Middle frontal gyrus (tissue), 1 donor: ENCODE measurements around the gene SATB2.

Experiments
- DNase-seq: peaks from one replicate; pipeline ENCODE4 v3.0.0-alpha.2; 2015; ENCODE audit warnings: low spot score; ENCODE audit errors: extremely low spot score

Gene SATB2

GRCh38 chr2:199405241-199405640 lies 52.5 kb downstream of the SATB2 start:
- no peak for DNase-seq

DNA sequence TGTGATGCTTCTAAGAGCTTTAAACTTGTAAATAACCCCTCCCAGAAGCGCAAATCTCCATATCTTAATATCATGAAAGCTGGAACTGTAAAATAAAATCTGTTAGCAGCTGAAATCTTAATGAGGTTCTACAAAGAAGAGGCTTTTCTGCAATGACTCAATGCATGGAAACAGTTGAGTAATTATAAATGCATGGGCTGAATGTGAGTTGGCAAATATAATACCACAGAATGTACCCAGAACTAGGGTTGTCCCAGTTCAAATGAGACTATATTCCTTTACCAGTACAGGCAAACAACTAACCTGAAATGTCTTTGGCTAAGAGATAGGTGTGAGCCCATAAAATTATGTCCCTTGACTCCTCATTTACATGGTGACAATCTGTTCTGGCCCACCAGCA lies 52.9 kb downstream of the SATB2 start:
- no peak for DNase-seq

DNA sequence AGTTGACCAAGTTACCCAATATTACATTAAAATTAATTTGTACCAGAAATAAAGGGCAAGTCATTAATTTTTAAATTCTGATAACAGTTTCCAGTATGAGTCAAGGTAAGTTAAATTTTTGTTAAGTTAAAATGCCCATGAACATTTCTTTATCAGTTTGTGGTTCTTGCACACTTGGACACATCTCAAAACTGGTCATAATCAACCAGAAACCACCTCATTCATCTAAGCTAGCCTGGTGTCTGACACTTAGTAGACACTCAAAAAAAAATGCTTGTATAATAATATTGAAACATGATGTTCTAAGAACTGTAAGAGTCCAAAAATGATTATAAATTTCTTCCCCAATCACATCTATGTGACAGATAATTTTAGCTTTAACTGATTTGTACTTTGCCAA lies 62.4 kb downstream of the SATB2 start:
- DNase-seq: no peak

DNA sequence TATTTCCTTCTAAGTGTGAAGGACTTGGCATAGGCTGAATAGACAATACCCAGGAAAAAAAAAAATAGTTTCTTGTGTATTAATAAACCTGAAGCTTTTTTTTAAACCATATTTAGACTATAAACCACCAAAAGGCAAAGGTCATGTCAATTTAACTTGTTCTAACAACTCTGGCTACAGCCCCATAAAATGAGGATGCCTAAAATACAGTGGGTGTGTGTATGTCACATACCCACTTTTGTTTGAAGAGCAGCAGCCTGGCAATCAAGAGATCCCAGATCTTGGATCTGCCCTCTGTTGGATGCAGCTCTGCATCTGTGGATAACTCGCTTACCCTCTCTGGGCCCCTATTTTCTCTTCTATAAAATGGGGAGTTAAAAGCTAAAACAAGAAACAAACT lies 65.4 kb downstream of the SATB2 start:
- DNase-seq: no peak

DNA sequence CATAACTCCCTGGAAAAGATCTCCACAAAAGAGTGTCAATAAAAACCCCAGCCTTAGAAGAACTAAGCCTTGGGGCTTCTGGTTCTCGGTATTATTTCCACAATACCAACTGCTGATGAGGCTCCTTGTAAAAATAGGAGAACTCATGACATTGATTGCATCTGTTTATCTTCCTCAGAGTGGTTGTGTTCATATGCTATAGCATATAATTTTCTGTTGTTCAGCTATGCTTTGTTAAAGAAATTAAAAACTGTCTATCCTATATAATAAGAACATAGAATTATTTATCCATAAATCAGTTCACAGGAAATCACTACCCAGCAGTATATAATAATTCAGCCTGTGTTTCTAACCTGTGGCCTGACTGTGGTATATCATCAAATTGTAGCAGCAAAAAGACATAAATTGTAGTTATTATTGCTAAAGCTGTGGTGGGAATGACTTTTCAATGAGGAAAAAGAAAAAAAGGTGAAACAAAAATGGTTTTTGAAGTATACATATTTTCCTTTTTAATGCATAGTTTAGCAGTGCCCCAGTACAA lies 68.9 kb downstream of the SATB2 start:
- no peak for DNase-seq

- DNase-seq: no peak
These were observed 73.7 kb downstream of the SATB2 start for GRCh38 chr2:199384043-199384442.

- no peak for DNase-seq
These were observed 74.7 kb downstream of the SATB2 start for GRCh38 chr2:199383021-199383420.

DNA sequence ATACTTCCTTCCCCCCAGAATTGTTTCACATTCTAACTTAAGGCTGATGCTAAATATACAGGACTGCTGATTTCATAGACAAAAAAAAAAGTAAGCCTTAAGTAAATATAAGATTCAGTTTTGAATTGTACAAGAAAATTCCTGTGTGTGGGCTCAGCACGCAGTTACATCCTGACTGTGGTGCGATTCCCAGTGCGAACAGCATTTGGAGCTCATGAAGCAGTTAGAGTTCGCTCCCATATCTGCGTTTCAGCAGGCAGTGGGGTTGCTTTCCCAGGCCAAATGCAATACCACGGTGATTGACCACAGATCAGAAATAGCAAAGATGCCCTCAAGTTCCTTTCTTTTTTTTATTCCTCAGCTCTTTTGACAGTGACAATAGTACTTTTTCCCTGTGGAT lies 75.6 kb downstream of the SATB2 start:
- no peak for DNase-seq

- no peak for DNase-seq
These were observed 76.2 kb downstream of the SATB2 start for GRCh38 chr2:199381531-199381930.

DNA sequence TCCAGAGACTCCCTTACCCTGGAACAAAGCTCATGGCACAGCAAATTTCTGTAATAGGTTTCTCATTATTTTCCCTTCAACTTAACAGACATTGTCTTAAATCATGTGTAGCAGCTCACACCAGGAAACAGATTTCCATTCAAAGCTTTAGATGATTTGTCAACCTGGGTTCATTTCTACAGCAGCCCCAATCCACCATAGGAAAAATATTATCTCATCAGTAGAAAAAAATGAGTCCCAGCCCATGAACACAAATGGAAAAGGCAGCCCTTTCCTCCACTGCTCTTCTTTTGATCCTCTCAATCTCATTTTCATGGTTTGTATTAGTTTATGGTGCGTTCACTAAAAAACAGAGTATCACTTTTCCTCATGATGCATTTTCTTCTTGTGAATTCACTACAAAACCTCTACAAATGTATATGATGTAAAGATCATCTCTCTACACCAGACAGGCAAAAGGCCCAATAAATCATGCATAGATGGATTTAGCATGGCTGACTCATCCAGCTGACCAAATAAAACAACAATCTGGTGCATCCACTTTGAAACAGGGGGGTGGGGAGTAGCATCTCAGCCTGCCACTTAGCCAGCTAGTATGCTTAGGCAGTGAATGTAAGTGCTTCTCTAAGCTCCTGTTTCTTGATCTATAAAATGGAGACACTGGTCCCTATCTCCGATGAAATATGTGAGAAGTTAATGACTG lies 78.6 kb downstream of the SATB2 start:
- no peak for DNase-seq

GRCh38 chr2:199370150-199370780 lies 87.5 kb downstream of the SATB2 start:
- DNase-seq: no peak

DNA sequence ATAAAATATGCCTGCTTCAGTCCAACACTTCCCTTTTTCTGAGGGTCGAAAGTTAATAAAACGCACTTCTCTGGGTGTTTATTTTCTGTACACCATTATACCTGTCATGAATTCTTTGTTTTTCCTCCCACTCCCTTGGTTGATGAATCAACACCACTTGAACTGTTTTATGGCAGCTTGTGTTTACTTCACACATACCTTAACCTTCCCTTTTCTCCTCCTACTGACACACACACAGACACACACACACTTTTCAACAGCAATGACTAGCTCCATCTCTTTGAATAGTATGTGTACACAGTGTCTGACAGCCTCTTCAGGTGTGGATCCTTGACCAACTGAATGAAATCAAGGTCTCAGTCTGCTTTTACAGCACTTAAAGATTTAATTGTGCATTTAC lies 91.3 kb downstream of the SATB2 start:
- DNase-seq: no peak

DNA sequence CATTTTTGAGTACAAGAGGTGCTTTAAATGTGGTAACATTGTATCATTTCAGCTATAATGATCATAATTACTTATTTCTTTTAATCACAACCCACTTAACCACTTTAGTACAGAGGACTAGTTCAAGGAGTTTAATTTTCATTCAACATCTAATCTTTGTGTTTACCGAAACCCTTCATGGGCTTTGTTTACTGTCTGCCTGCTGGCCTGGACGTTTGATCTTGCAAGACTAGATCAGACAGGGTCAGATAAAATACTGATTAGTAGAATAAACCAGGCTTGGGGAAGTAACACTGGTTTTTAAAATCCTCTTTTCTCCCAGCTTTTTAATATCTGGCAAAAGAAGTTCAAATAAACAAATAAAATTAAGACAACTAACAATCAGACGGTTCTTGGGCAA lies 93.6 kb downstream of the SATB2 start:
- DNase-seq: no peak

- no peak for DNase-seq
These were observed 101.3 kb downstream of the SATB2 start for GRCh38 chr2:199356412-199356811.

- no peak for DNase-seq
These were observed 108.9 kb downstream of the SATB2 start for GRCh38 chr2:199348871-199349270.

DNA sequence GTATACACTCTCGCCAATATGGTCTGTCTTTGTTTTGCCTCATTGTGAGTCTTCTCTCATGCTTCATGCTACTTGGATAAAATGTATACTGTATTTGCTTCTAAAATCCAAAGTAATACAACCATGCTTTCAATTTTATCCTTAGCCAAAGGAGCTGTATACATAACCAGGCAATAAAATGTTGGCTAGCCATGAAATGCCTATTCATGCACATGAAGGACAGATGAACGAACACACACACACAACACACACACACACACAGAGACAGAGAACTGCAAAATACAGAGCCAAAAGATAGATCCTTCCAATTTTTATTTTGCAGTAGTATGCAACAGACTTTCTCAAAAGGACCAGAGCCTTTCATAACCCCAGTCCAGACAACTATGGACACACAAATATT lies 113.7 kb downstream of the SATB2 start:
- no peak for DNase-seq

- no peak for DNase-seq
These were observed 115.4 kb downstream of the SATB2 start for GRCh38 chr2:199342334-199342733.

DNA sequence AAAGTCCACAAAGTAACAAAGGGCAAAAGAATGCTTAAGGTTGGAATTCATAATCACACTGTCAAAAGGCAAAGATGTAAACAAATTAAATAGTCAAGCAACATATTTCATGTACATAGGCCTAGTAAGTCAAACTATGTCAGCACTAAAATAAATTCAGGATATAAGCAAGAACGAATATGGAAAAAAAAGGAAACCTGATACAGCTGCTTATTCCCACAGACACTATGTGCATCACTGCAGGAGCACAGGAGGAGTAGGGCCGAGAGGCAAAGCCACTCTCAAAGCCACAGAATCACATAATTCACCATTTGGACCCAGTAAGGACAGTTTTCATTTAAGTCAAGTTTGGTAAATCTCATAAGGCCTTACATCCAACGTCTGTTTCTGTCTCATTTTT lies 116.6 kb downstream of the SATB2 start:
- DNase-seq: no peak

GRCh38 chr2:199339891-199340605 lies 117.7 kb downstream of the SATB2 start:
- no peak for DNase-seq

- DNase-seq: no peak
These were observed 121.2 kb downstream of the SATB2 start for GRCh38 chr2:199336546-199336945.

GRCh38 chr2:199335502-199335901 lies 122.2 kb downstream of the SATB2 start:
- DNase-seq: no peak

DNA sequence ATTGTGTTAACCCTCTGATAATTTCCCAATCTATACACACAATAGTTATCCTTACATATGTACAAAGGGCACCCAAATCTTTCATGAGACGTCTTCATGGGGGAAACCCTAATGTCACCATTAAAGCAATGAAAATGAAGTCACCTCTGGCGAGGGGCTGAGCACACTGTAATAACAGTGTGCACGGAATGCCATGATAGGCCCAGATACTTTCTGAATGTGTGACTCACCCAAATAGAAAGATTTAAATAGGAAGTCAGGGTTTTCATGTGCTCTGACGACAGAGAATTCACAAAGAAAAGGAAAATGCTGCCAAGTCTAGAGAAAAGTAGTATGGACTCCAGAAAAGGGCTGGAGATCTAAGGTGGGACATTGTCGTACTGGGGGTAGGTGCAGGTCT lies 128.3 kb downstream of the SATB2 start:
- DNase-seq: no peak
